Renal cortex interstitium (tissue), 11 donors: Measurements from ENCODE around the gene ADGRD1. TPM values are rescaled to one million over a fixed set of nuclear protein-coding genes. Genes with fewer than 3 reads are reported as not detected.
A peak's percentile ranks its signal among the peaks of the same experiment; 100 is the strongest.

Source experiments
- DNase-seq, 11 donors: peaks; one replicate each; pipeline ENCODE4 v3.0.0-alpha.2; 2013; ENCODE audit warnings: low read depth in 9 of 11, low spot score in 4 of 11; ENCODE audit errors: extremely low read depth in 1 of 11
- polyA plus RNA-seq, 3 donors: library from polyadenylated mRNA; unstranded; fragments of 120-200 nt; gene quantifications; one replicate each; pipeline ENCODE4 v1.2.1, GENCODE V29; 2013; ENCODE audit not compliant: insufficient read length in 3 of 3

Gene ADGRD1
- polyA plus RNA-seq, 3 donors: 12.8 to 15.0 (median 14.3) TPM

GRCh38 chr12:131010396-131011131 lies 56.9 kb downstream of the ADGRD1 start:
- no peak for DNase-seq

- DNase-seq: no peak
Observed at GRCh38 chr12:131011165-131012079, 57.7 kb downstream of the ADGRD1 start.

- no peak for DNase-seq
Observed at GRCh38 chr12:131012279-131013069, 58.8 kb downstream of the ADGRD1 start.

- DNase-seq: no peak
Observed at GRCh38 chr12:131013118-131013517, 59.4 kb downstream of the ADGRD1 start.

- no peak for DNase-seq
Observed at GRCh38 chr12:131014343-131014742, 60.6 kb downstream of the ADGRD1 start.

- DNase-seq: no peak
Observed at GRCh38 chr12:131015581-131016337, 62.1 kb downstream of the ADGRD1 start.

GRCh38 chr12:131017477-131017991 lies 63.8 kb downstream of the ADGRD1 start:
- no peak for DNase-seq

- DNase-seq: no peak
Observed at GRCh38 chr12:131018019-131018620, 64.4 kb downstream of the ADGRD1 start.

GRCh38 chr12:131018808-131019397 lies 65.2 kb downstream of the ADGRD1 start:
- no peak for DNase-seq

GRCh38 chr12:131020326-131021153 lies 66.8 kb downstream of the ADGRD1 start:
- DNase-seq: no peak

GRCh38 chr12:131021154-131021541 lies 67.4 kb downstream of the ADGRD1 start:
- DNase-seq: peak in 2 of 11 donors; percentile 29 to 39

- DNase-seq: no peak
Observed at GRCh38 chr12:131024026-131024425, 70.3 kb downstream of the ADGRD1 start.

GRCh38 chr12:131024721-131025120 lies 71.0 kb downstream of the ADGRD1 start:
- DNase-seq: no peak

GRCh38 chr12:131025234-131025633 lies 71.5 kb downstream of the ADGRD1 start:
- no peak for DNase-seq

GRCh38 chr12:131025939-131026702 lies 72.4 kb downstream of the ADGRD1 start:
- no peak for DNase-seq

GRCh38 chr12:131026754-131027153 lies 73.0 kb downstream of the ADGRD1 start:
- DNase-seq: no peak
